ENCODE results near the gene NCR3LG1.

The NCR3LG1 gene

DNA sequence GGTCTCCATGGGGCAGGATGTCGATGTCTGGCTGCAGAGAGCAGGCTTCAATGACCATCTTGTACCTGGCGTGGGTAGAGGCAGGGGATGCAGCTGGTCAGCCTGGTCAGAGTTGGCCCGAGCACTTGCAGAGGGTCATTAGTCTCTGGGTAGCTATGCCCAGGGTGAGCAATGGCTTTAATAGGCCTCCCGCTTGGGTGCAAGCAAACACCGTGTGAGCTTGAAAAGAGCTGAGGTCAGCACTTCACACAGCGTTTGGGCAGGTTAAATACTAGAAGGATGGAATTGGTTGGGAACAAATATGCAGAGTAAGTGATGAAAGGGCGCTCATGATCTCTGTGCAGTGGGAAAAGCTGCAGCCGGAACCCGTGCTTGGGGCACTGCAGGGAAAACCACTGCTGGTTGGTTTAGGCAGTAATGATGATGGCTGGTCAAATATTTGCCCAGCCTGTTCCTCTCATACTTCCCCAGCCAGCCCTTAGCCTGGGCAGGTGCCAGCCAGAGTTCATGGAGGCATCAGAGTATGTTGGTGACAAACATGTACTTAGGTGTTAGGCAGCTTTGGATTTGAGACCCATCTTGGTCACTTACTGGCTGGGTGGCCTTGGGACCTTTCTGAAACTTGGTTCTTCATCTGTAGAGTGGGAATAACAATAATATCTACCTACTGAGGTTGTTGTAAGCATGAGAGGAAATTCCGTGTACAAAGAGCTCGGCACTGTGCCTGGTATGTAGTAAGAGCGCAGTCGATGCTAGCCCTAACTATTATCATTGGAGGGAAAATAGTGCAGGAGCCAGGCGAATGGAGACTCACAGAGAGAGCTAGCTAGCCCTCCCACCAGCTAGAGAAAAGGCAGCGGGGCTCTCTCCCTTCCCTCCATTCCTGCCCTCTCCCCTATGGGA is 62.1 kb downstream of the NCR3LG1 start:
- TF ChIP-seq POLR2AphosphoS5 (IDR thresholded peaks at IDR 0.05; ENCODE audit: low read depth, low read length): no peak
- TF ChIP-seq TAF1 (IDR thresholded peaks at IDR 0.05; ENCODE audit: borderline replicate concordance, insufficient read depth, low read length): no peak
- no peak for TF ChIP-seq FOXP2 (optimal IDR thresholded peaks at IDR 0.05; ENCODE audit: borderline replicate concordance, extremely low read depth, extremely low read length, insufficient read depth)
- TF ChIP-seq REST (IDR thresholded peaks at IDR 0.05; ENCODE audit: insufficient read depth in 1 of 2, low read depth in 2 of 2, low read length in 2 of 2): no peak
- no peak for TF ChIP-seq SIN3A (IDR thresholded peaks at IDR 0.05; ENCODE audit: borderline replicate concordance, insufficient read depth, low read length)

- TF ChIP-seq FOXP2 (optimal IDR thresholded peaks at IDR 0.05; ENCODE audit: borderline replicate concordance, extremely low read depth, extremely low read length, insufficient read depth) (no peak), POLR2AphosphoS5 (IDR thresholded peaks at IDR 0.05; ENCODE audit: low read depth, low read length) (no peak), REST (IDR thresholded peaks at IDR 0.05; ENCODE audit: insufficient read depth in 1 of 2, low read depth in 2 of 2, low read length in 2 of 2) (no peak)
These were observed 62.7 kb downstream of the NCR3LG1 start for GRCh38 chr11:17414317-17414737.

GRCh38 chr11:17414992-17415391 is 63.4 kb downstream of the NCR3LG1 start:
- TF ChIP-seq FOXP2 (optimal IDR thresholded peaks at IDR 0.05; ENCODE audit: borderline replicate concordance, extremely low read depth, extremely low read length, insufficient read depth) (no peak), SIN3A (IDR thresholded peaks at IDR 0.05; ENCODE audit: borderline replicate concordance, insufficient read depth, low read length) (no peak)

DNA sequence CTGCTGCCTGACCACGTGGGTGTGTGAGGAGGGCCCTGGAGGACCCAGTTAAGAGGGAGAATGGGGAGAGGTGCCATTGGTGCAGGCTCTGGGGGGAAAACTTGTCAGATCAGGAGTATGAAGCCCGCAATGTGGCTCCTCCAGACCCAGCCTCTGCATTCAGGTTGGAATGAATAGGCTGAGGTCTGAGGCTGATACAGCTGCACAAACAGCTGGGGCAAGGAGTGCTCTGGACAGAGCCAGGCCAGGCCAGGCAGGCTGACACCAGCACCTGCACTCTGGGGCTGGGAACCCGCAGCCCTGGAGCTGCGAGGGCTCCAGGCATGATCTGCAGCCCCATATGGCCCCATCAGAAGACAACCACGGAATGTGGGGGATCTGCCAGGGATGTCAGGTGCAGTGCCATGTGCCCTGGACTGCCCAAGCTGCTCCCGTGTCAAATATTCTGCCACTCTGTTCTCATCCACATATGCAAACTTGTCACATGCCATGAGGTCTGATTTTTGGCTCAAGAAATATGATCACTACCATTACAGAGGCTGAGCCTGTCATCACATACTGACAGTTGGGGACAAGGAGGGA is 64.0 kb downstream of the NCR3LG1 start:
- TF ChIP-seq SIN3A (IDR thresholded peaks at IDR 0.05; ENCODE audit: borderline replicate concordance, insufficient read depth, low read length) (no peak), REST (IDR thresholded peaks at IDR 0.05; ENCODE audit: insufficient read depth in 1 of 2, low read depth in 2 of 2, low read length in 2 of 2) (no peak), POLR2AphosphoS5 (IDR thresholded peaks at IDR 0.05; ENCODE audit: low read depth, low read length) (no peak), FOXP2 (optimal IDR thresholded peaks at IDR 0.05; ENCODE audit: borderline replicate concordance, extremely low read depth, extremely low read length, insufficient read depth) (no peak), TAF1 (IDR thresholded peaks at IDR 0.05; ENCODE audit: borderline replicate concordance, insufficient read depth, low read length) (no peak)

DNA sequence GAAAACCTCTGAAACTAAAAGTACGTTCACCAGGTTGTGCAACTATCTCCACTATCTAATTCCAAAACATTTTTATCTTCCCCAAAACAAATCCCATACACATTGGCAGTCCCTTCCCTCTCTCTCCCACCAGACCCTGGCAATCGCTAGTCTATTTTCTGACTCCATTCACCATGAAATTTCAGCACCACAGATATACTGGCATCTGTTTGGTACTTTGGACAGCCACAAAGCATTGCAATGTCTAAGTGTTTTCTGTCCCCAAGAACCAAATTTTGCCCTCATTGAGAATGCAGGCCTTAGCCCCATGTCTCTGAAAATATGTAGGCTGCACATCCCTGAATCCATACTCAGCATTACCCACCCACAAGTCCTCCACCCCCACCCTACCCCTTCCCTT is 64.9 kb downstream of the NCR3LG1 start:
- TF ChIP-seq REST (IDR thresholded peaks at IDR 0.05; ENCODE audit: insufficient read depth in 1 of 2, low read depth in 2 of 2, low read length in 2 of 2): peak in 1 of 2 experiments; percentile 77; a peak in 2 of 4 replicates
- TF ChIP-seq TAF1 (IDR thresholded peaks at IDR 0.05; ENCODE audit: borderline replicate concordance, insufficient read depth, low read length): no peak
